ENCODE data around the gene TM4SF1.

GRCh38 chr3:149390294-149390693 lies 12.8 kb upstream of the TM4SF1 start:
- TF ChIP-seq, protein P1, sequence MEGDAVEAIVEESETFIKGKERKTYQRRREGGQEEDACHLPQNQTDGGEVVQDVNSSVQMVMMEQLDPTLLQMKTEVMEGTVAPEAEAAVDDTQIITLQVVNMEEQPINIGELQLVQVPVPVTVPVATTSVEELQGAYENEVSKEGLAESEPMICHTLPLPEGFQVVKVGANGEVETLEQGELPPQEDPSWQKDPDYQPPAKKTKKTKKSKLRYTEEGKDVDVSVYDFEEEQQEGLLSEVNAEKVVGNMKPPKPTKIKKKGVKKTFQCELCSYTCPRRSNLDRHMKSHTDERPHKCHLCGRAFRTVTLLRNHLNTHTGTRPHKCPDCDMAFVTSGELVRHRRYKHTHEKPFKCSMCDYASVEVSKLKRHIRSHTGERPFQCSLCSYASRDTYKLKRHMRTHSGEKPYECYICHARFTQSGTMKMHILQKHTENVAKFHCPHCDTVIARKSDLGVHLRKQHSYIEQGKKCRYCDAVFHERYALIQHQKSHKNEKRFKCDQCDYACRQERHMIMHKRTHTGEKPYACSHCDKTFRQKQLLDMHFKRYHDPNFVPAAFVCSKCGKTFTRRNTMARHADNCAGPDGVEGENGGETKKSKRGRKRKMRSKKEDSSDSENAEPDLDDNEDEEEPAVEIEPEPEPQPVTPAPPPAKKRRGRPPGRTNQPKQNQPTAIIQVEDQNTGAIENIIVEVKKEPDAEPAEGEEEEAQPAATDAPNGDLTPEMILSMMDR (IDR thresholded peaks at IDR 0.05) = no peak
- TF ChIP-seq POLR2A (IDR thresholded peaks at IDR 0.05) = no peak
